ENCODE measurements around the gene DMBT1. TPM values are rescaled to one million over a fixed set of nuclear protein-coding genes. Genes with fewer than 3 reads are reported as not detected.

Gene DMBT1
- total RNA-seq, 1 donor from 2014 or later = 78.6 TPM

GRCh38 chr10:122561212-122561611 lies 658 bp downstream of the DMBT1 start:
- Histone ChIP-seq H3K9me3 (no peaks in the 10 kb centered on the region), H3K27ac (no peak overlapping the region), H3K4me1 (no peaks in the 10 kb centered on the region), H3K4me3 (no peak overlapping the region), H3K27me3 (peaks cover 5% of the 10 kb centered on the region), H3K36me3 (no peaks in the 10 kb centered on the region)
- ATAC-seq (peak; percentile 10), DNase-seq (no peak)
- TF ChIP-seq, protein P1, sequence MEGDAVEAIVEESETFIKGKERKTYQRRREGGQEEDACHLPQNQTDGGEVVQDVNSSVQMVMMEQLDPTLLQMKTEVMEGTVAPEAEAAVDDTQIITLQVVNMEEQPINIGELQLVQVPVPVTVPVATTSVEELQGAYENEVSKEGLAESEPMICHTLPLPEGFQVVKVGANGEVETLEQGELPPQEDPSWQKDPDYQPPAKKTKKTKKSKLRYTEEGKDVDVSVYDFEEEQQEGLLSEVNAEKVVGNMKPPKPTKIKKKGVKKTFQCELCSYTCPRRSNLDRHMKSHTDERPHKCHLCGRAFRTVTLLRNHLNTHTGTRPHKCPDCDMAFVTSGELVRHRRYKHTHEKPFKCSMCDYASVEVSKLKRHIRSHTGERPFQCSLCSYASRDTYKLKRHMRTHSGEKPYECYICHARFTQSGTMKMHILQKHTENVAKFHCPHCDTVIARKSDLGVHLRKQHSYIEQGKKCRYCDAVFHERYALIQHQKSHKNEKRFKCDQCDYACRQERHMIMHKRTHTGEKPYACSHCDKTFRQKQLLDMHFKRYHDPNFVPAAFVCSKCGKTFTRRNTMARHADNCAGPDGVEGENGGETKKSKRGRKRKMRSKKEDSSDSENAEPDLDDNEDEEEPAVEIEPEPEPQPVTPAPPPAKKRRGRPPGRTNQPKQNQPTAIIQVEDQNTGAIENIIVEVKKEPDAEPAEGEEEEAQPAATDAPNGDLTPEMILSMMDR (IDR thresholded peaks at IDR 0.05) = no peak
- intact Hi-C loops (cut with DNase I) = loop anchor here (10.0 kb wide), 1 partner anchor 126 kb away; no protein-coding TSS in a partner anchor

GRCh38 chr10:122561792-122562191 lies 1.2 kb downstream of the DMBT1 start:
- DNase-seq (no peak), ATAC-seq (no peak)
- peaks cover 5% of the 10 kb centered on the region for H3K27me3 ChIP-seq
- no peak overlapping the region for H3K27ac ChIP-seq
- intact Hi-C loops (cut with DNase I) = loop anchor here (10.0 kb wide), 1 partner anchor 127 kb away; no protein-coding TSS in a partner anchor
- no peak overlapping the region for H3K4me3 ChIP-seq
- H3K36me3 ChIP-seq = no peaks in the 10 kb centered on the region
- TF ChIP-seq, protein P1 (IDR thresholded peaks at IDR 0.05) = no peak
- no peaks in the 10 kb centered on the region for H3K4me1 ChIP-seq
- no peaks in the 10 kb centered on the region for H3K9me3 ChIP-seq

- Histone ChIP-seq H3K9me3 (no peaks in the 10 kb centered on the region), H3K27ac (no peak overlapping the region), H3K27me3 (peaks cover 5% of the 10 kb centered on the region), H3K4me3 (no peak overlapping the region), H3K4me1 (no peaks in the 10 kb centered on the region), H3K36me3 (no peaks in the 10 kb centered on the region)
- no peak for DNase-seq
- ATAC-seq = no peak
- intact Hi-C loops (cut with DNase I) = loop anchor here (5.0 to 10.0 kb wide), 2 partner anchors 38 to 130 kb away; no protein-coding TSS in a partner anchor
- TF ChIP-seq, protein P1 (IDR thresholded peaks at IDR 0.05) = no peak
These were observed 4.4 kb downstream of the DMBT1 start for GRCh38 chr10:122564980-122565379.

- H3K27me3 ChIP-seq = peaks cover 5% of the 10 kb centered on the region
- no peaks in the 10 kb centered on the region for H3K9me3 ChIP-seq
- ATAC-seq (peak; percentile 77), DNase-seq (peak; percentile 81)
- TF ChIP-seq, protein P1 (IDR thresholded peaks at IDR 0.05) = peak; percentile 85
- H3K4me3 ChIP-seq = no peak overlapping the region
- intact Hi-C loops (cut with DNase I) = loop anchor here (5.0 to 10.0 kb wide), 2 partner anchors 38 to 131 kb away; no protein-coding TSS in a partner anchor
- no peaks in the 10 kb centered on the region for H3K36me3 ChIP-seq
- no peak overlapping the region for H3K27ac ChIP-seq
- H3K4me1 ChIP-seq = no peaks in the 10 kb centered on the region
These were observed 5.2 kb downstream of the DMBT1 start for GRCh38 chr10:122565766-122566206.

GRCh38 chr10:122566632-122567031 lies 6.1 kb downstream of the DMBT1 start:
- no peak for ATAC-seq
- H3K4me1 ChIP-seq = no peaks in the 10 kb centered on the region
- peaks cover 5% of the 10 kb centered on the region for H3K27me3 ChIP-seq
- H3K4me3 ChIP-seq = no peak overlapping the region
- H3K36me3 ChIP-seq = no peaks in the 10 kb centered on the region
- H3K27ac ChIP-seq = no peak overlapping the region
- no peak for DNase-seq
- TF ChIP-seq, protein P1 (IDR thresholded peaks at IDR 0.05) = no peak
- intact Hi-C loops (cut with DNase I) = loop anchor here (5.0 to 10.0 kb wide), 2 partner anchors 39 to 132 kb away; no protein-coding TSS in a partner anchor
- H3K9me3 ChIP-seq = no peaks in the 10 kb centered on the region

Data from upper lobe of right lung (tissue), 1 donor.